GM12878 (cell line): Measurements from ENCODE around the gene IFITM1. TPM values are rescaled to one million over a fixed set of nuclear protein-coding genes. Genes with fewer than 3 reads are reported as not detected.

Source experiments
- ATAC-seq: fragments of 200-7000 bp; cut with Tn5 transposase; 3 replicates; pipeline ENCODE4 v1.9.1; 2020; ENCODE audit warnings: mild to moderate bottlenecking, moderate library complexity
- BruUV-seq: library from RNA; stranded (reverse); fragments of 400-500 nt; replicated peaks from 2 replicates; lab custom pipeline; 2021; lab: Mats Ljungman, UMichigan
- CTCF ChIA-PET: fragments of 300-600 bp; sonication (Branson Sonifier 250); formaldehyde crosslinking; extraction: SDS; loops from one replicate; lab custom pipeline; 2021; ENCODE audit warnings: inconsistent platforms; lab: Yijun Ruan, JAX
- POLR2A ChIA-PET: fragments of 350-600 bp; formaldehyde crosslinking; extraction: SDS; loops from one replicate; lab custom pipeline; 2021; ENCODE audit warnings: inconsistent platforms; lab: Charles Lee
- RAD21 ChIA-PET: fragments of 300-600 bp; sonication (Branson Sonifier 250); formaldehyde crosslinking; loops from one replicate; lab custom pipeline; 2023; ENCODE audit warnings: antibody characterized with exemption; ENCODE audit not compliant: unreplicated experiment; lab: Charles Lee
- SMC1A ChIA-PET: fragments of 300-600 bp; sonication (Branson Sonifier 250); formaldehyde crosslinking; loops from one replicate; lab custom pipeline; 2023; ENCODE audit not compliant: unreplicated experiment, uncharacterized antibody; lab: Charles Lee
- DNase-seq: peaks from one replicate; pipeline ENCODE4 v3.0.0-alpha.2; 2011; ENCODE audit warnings: low read depth, low spot score
- FAIRE-seq: peaks from 3 replicates; lab custom pipeline; 2011; peaks lifted over from hg19 to GRCh38; lab: Jason Lieb, UNC
- H2AFZ ChIP-seq: 2 replicates; pipeline ENCODE4 v1.6.0; 2011; ENCODE audit warnings: low read depth, low read length, control low read depth; ENCODE audit not compliant: control insufficient read depth
- H3K27ac ChIP-seq: 2 replicates; pipeline ENCODE4 v1.5.1; 2011; ENCODE audit warnings: control low read depth; ENCODE audit not compliant: control insufficient read depth, insufficient read depth
- H3K27me3 ChIP-seq, 2 experiments: replicated peaks in 1 of 2; 2 replicates each; pipeline versions ENCODE4 v1.6.0 to v1.6.1; 2011; ENCODE audit warnings: low read length in 1 of 2; ENCODE audit not compliant: control insufficient read depth in 2 of 2, insufficient read depth in 2 of 2
- H3K36me3 ChIP-seq, 2 experiments: 2 replicates each; pipeline ENCODE4 v1.5.1; 2011; ENCODE audit warnings: low read length in 1 of 2; ENCODE audit not compliant: control insufficient read depth in 2 of 2, insufficient read depth in 2 of 2
- H3K4me1 ChIP-seq: 2 replicates; pipeline ENCODE4 v1.6.1; 2011; ENCODE audit warnings: mild to moderate bottlenecking, low read length, moderate library complexity, mixed read lengths; ENCODE audit not compliant: control insufficient read depth, insufficient read depth
- H3K4me2 ChIP-seq: 2 replicates; pipeline ENCODE4 v1.6.0; 2011; ENCODE audit warnings: control low read depth; ENCODE audit not compliant: control insufficient read depth, insufficient read depth
- H3K4me3 ChIP-seq: fragments of 200-600 bp; sonication (generic); 2 replicates; pipeline ENCODE4 v1.5.1; 2016
- H3K79me2 ChIP-seq: 2 replicates; pipeline ENCODE4 v1.6.0; 2011; ENCODE audit warnings: low read length; ENCODE audit not compliant: control insufficient read depth, insufficient read depth
- H3K9ac ChIP-seq: 2 replicates; pipeline ENCODE4 v1.8.0; 2011; ENCODE audit warnings: low read length, control low read depth, mixed read lengths; ENCODE audit not compliant: control insufficient read depth, insufficient read depth
- H3K9me3 ChIP-seq: replicated peaks from 3 replicates; pipeline ENCODE4 v1.5.1; 2011; ENCODE audit warnings: mild to moderate bottlenecking, low read length; ENCODE audit not compliant: control insufficient read depth, insufficient read depth
- H4K20me1 ChIP-seq: 2 replicates; pipeline ENCODE4 v1.6.0; 2011; ENCODE audit not compliant: control insufficient read depth, insufficient read depth
- MLLT1 ChIP-seq: fragments of 450-650 bp; IDR thresholded peaks from 2 replicates; pipeline ENCODE4 v1.6.1; 2016; ENCODE audit warnings: mild to moderate bottlenecking
- ZBTB33 ChIP-seq: fragments of 450-650 bp; IDR thresholded peaks from 2 replicates; pipeline ENCODE4 v1.6.1; 2017; ENCODE audit warnings: mild to moderate bottlenecking
- ZBTB40 ChIP-seq: fragments of 450-650 bp; IDR thresholded peaks from 2 replicates; pipeline ENCODE4 v1.6.1; 2016; ENCODE audit warnings: mild to moderate bottlenecking, moderate library complexity, borderline replicate concordance
- WGBS: methylation state at CpG from one replicate; pipeline ENCODE4 v1.1.6; 2016; ENCODE audit warnings: low lambda C conversion rate; ENCODE audit not compliant: insufficient replicate concordance, insufficient coverage; ENCODE audit errors: missing lambda C conversion rate; 5-methylcytosine and 5-hydroxymethylcytosine counted together
- in situ Hi-C: fragments of 300-500 bp; cut with MboI; formaldehyde crosslinking; loops from 9 replicates; pipeline ENCODE4 v1.14.3; 2018; ENCODE audit warnings: mixed read lengths
- intact Hi-C: fragments of 100-400 bp; cut with micrococcal nuclease; formaldehyde crosslinking; loops from one replicate; pipeline ENCODE4 v1.14.2; 2022; ENCODE audit not compliant: unreplicated experiment
- polyA plus RNA-seq, 11 experiments: library from polyadenylated mRNA; depleted of rRNA in 4 of 11; unstranded in 6 of 11; stranded (reverse) in 5 of 11; fragments of >200 nt; fragmentation: Nextera tagmentation in 4 of 11; fragmentation: Illumina TruSeq in 1 of 11; extraction: Ambion mirVana in 4 of 11; extraction: Trizol in 1 of 11; gene quantifications; 1 replicate in 1 of 11; 2 replicates in 10 of 11; pipeline versions ENCODE4 v1.2.1 to v1.2.3, GENCODE V29; 2011 to 2016; ENCODE audit warnings: inconsistent platforms in 2 of 11, missing spikeins in 2 of 11, low read depth in 1 of 11
- total RNA-seq, 4 experiments: library from RNA; depleted of rRNA in 3 of 4; stranded (reverse); fragments of >200 nt in 3 of 4; fragmentation: Illumina TruSeq in 1 of 4; extraction: Trizol in 1 of 4; gene quantifications; 2 replicates each; pipeline versions ENCODE4 v1.2.1 to v1.2.3, GENCODE V29; 2013 to 2021

Gene IFITM1
- total and polyA plus RNA-seq, 10 of the 15 experiments (the other 5 are each of a cell fraction or from before 2014, with no cell fraction given), result 396 to 2,788 (median 607) TPM

GRCh38 chr11:316891-317301 is 3.1 kb downstream of the IFITM1 start:
- Histone ChIP-seq H3K4me2 (peak overlapping the region; percentile 97), H3K4me1 (peaks cover 13% of the 10 kb centered on the region), H3K27me3 (no peaks in the 10 kb centered on the region; a peak in 1 of 4 replicates), H3K4me3 (peak overlapping the region; percentile 87), H3K9ac (peak overlapping the region; percentile 99), H4K20me1 (no peaks in the 10 kb centered on the region), H3K9me3 (no peaks in the 10 kb centered on the region), H3K79me2 (peaks cover 62% of the 10 kb centered on the region), H3K36me3 (peaks cover 2 to 5% of the 10 kb centered on the region in 2 experiments; a peak in 3 of 4 replicates), H2AFZ (no peak overlapping the region), H3K27ac (peak overlapping the region; percentile 98)
- no peak for FAIRE-seq
- intact Hi-C loops, result no loop called here
- CTCF ChIA-PET, result interaction anchor here (0.9 to 3.7 kb wide), 13 partner anchors 8 to 132 kb away, joined by 3 to 43 read pairs (median 5); partner anchors contain the start of gene IFITM2
- SMC1A ChIA-PET, result interaction anchor here (0.8 to 4.0 kb wide), 13 partner anchors 8 to 80 kb away, joined by 3 to 42 read pairs (median 3); no protein-coding TSS in a partner anchor
- TF ChIP-seq ZBTB40 (0 out of 2 replicates have a peak, but pooled peaks have one; percentile 6), ZBTB33 (no peak), MLLT1 (peak; percentile 73; the same call in 1 of the 2 replicates)
- RAD21 ChIA-PET, result interaction anchor here (1.0 to 4.5 kb wide), 7 partner anchors 9 to 38 kb away, joined by 3 to 46 read pairs (median 7); partner anchors contain the start of gene IFITM2
- ATAC-seq, result no peak
- no peak for DNase-seq
- 86% methylated on average over 7 of the region's 7 CpGs for WGBS
- BruUV-seq, result no TSS peak
- POLR2A ChIA-PET, result interaction anchor here (0.6 to 4.5 kb wide), 11 partner anchors 8 to 110 kb away, joined by 3 to 45 read pairs (median 8); partner anchors contain the start of genes BET1L and RIC8A
- in situ Hi-C loops, result no loop called here
